GM19238 (cell line): ENCODE results near the gene NUF2.
"Not testable (repeated sequence)": the region's sequence is repeated elsewhere in the genome, so short reads cannot be mapped to it uniquely, and the experiment has no call there.

Source experiments
- DNase-seq: peaks from one replicate; pipeline ENCODE4 v3.0.0; 2011; ENCODE audit warnings: low spot score; ENCODE audit not compliant: insufficient read length

Gene NUF2

GRCh38 chr1:163331116-163331515 is 9.4 kb downstream of the NUF2 start:
- DNase-seq: no peak

- no peak for DNase-seq
These were observed 13.5 kb downstream of the NUF2 start for GRCh38 chr1:163335216-163335615.

GRCh38 chr1:163337631-163338030 is 15.9 kb downstream of the NUF2 start:
- no peak for DNase-seq

- DNase-seq: no peak
These were observed 24.6 kb downstream of the NUF2 start for GRCh38 chr1:163346326-163346870.

GRCh38 chr1:163347106-163347505 is 25.4 kb downstream of the NUF2 start:
- DNase-seq: no peak

- no peak for DNase-seq
These were observed 30.2 kb downstream of the NUF2 start for GRCh38 chr1:163351912-163352311.

- no peak for DNase-seq
These were observed 35.6 kb downstream of the NUF2 start for GRCh38 chr1:163357378-163357777.

- DNase-seq: not testable (repeated sequence)
These were observed 36.4 kb downstream of the NUF2 start for GRCh38 chr1:163358172-163358571.

- no peak for DNase-seq
These were observed 39.6 kb downstream of the NUF2 start for GRCh38 chr1:163361123-163361934.

- no peak for DNase-seq
These were observed 43.4 kb downstream of the NUF2 start for GRCh38 chr1:163365186-163365585.

- DNase-seq: no peak
These were observed 44.8 kb downstream of the NUF2 start for GRCh38 chr1:163366555-163366954.

GRCh38 chr1:163367721-163368120 is 46.0 kb downstream of the NUF2 start:
- DNase-seq: no peak

GRCh38 chr1:163372576-163372975 is 50.8 kb downstream of the NUF2 start:
- no peak for DNase-seq

- DNase-seq: no peak
These were observed 56.8 kb downstream of the NUF2 start for GRCh38 chr1:163378554-163378953.

- no peak for DNase-seq
These were observed 58.0 kb downstream of the NUF2 start for GRCh38 chr1:163379801-163380200.

GRCh38 chr1:163381487-163382184 is 59.9 kb downstream of the NUF2 start:
- no peak for DNase-seq

GRCh38 chr1:163382395-163382794 is 60.6 kb downstream of the NUF2 start:
- DNase-seq: no peak

- DNase-seq: no peak
These were observed 65.4 kb downstream of the NUF2 start for GRCh38 chr1:163387146-163387545.

GRCh38 chr1:163388970-163389369 is 67.2 kb downstream of the NUF2 start:
- DNase-seq: no peak

- no peak for DNase-seq
These were observed 74.0 kb downstream of the NUF2 start for GRCh38 chr1:163395790-163396189.

GRCh38 chr1:163397451-163398200 is 75.9 kb downstream of the NUF2 start:
- DNase-seq: no peak

- DNase-seq: no peak
These were observed 77.2 kb downstream of the NUF2 start for GRCh38 chr1:163399001-163399400.
